ENCODE results near the gene CD2BP2. TPM values are rescaled to one million over a fixed set of nuclear protein-coding genes. Genes with fewer than 3 reads are reported as not detected.

The CD2BP2 gene
- total RNA-seq, 1 donor from 2014 or later: 58.8 TPM

- H2AFZ ChIP-seq (ENCODE audit: low read depth, low read length): no peak overlapping the region
- Mint-ChIP-seq H3K27ac (ENCODE audit: unreplicated experiment) (no peak overlapping the region), H3K4me1 (ENCODE audit: low read depth, unreplicated experiment) (peaks cover 15% of the 10 kb centered on the region), H3K4me3 (ENCODE audit: unreplicated experiment) (no peak overlapping the region), H3K36me3 (ENCODE audit: low read depth, unreplicated experiment) (peaks cover 24% of the 10 kb centered on the region), H3K27me3 (ENCODE audit: low read depth, unreplicated experiment) (no peaks in the 10 kb centered on the region), H3K9me3 (ENCODE audit: unreplicated experiment) (no peaks in the 10 kb centered on the region)
- peaks cover 77% of the 10 kb centered on the region for H3K79me2 ChIP-seq (ENCODE audit: insufficient read depth, low read length)
- H3K9ac ChIP-seq (ENCODE audit: low read length): no peak overlapping the region
- DNase-seq (ENCODE audit: low read depth) (no peak), FAIRE-seq (no peak)
- no peak for TF ChIP-seq EZH2 (IDR thresholded peaks at IDR 0.05; ENCODE audit: insufficient read depth, low read length)
- TF ChIP-seq CTCF (IDR thresholded peaks at IDR 0.05; ENCODE audit: insufficient read depth, low read depth, low read length): no peak
- peaks cover 48% of the 10 kb centered on the region for H4K20me1 ChIP-seq (ENCODE audit: insufficient read depth, low read length)
- H3K4me2 ChIP-seq (ENCODE audit: low read length): no peak overlapping the region
- H3K4me3 ChIP-seq (ENCODE audit: insufficient read depth, low read depth, low read length): no peak overlapping the region
- H3K4me1 ChIP-seq (ENCODE audit: insufficient read depth, low read length): peaks cover 7% of the 10 kb centered on the region
- no peaks in the 10 kb centered on the region for H3K27me3 ChIP-seq (ENCODE audit: insufficient read depth, low read length)
- no peak overlapping the region for H3K27ac ChIP-seq (ENCODE audit: low read depth, low read length)
- no peaks in the 10 kb centered on the region for H3K9me3 ChIP-seq (ENCODE audit: insufficient read depth, low read depth, low read length)
- H3K36me3 ChIP-seq (ENCODE audit: insufficient read depth, low read length): peaks cover 20% of the 10 kb centered on the region
These were observed 4.1 kb upstream of the CD2BP2 start for GRCh38 chr16:30358990-30359870.

GRCh38 chr16:30358577-30358936, 3.4 kb upstream of the CD2BP2 start:
- Mint-ChIP-seq H3K36me3 (ENCODE audit: low read depth, unreplicated experiment) (peaks cover 26% of the 10 kb centered on the region), H3K27me3 (ENCODE audit: low read depth, unreplicated experiment) (no peaks in the 10 kb centered on the region), H3K27ac (ENCODE audit: unreplicated experiment) (no peak overlapping the region), H3K9me3 (ENCODE audit: unreplicated experiment) (no peaks in the 10 kb centered on the region), H3K4me3 (ENCODE audit: unreplicated experiment) (no peak overlapping the region), H3K4me1 (ENCODE audit: low read depth, unreplicated experiment) (peaks cover 15% of the 10 kb centered on the region)
- peaks cover 10% of the 10 kb centered on the region for H3K4me1 ChIP-seq (ENCODE audit: insufficient read depth, low read length)
- no peak overlapping the region for H2AFZ ChIP-seq (ENCODE audit: low read depth, low read length)
- TF ChIP-seq CTCF (IDR thresholded peaks at IDR 0.05; ENCODE audit: insufficient read depth, low read depth, low read length): no peak
- FAIRE-seq (no peak), DNase-seq (ENCODE audit: low read depth) (no peak)
- peaks cover 19% of the 10 kb centered on the region for H3K36me3 ChIP-seq (ENCODE audit: insufficient read depth, low read length)
- H3K4me3 ChIP-seq (ENCODE audit: insufficient read depth, low read depth, low read length): no peak overlapping the region
- H3K79me2 ChIP-seq (ENCODE audit: insufficient read depth, low read length): peaks cover 77% of the 10 kb centered on the region
- H3K27ac ChIP-seq (ENCODE audit: low read depth, low read length): no peak overlapping the region
- H3K27me3 ChIP-seq (ENCODE audit: insufficient read depth, low read length): no peaks in the 10 kb centered on the region
- H3K9me3 ChIP-seq (ENCODE audit: insufficient read depth, low read depth, low read length): no peaks in the 10 kb centered on the region
- H3K4me2 ChIP-seq (ENCODE audit: low read length): no peak overlapping the region
- no peak overlapping the region for H3K9ac ChIP-seq (ENCODE audit: low read length)
- H4K20me1 ChIP-seq (ENCODE audit: insufficient read depth, low read length): peaks cover 43% of the 10 kb centered on the region
